Fibroblast of lung (primary cell): ENCODE data around the gene AMFR. TPM values are rescaled to one million over a fixed set of nuclear protein-coding genes. Genes with fewer than 3 reads are reported as not detected.
A peak's percentile ranks its signal among the peaks of the same experiment; 100 is the strongest.

Source experiments
- DNase-seq, 2 donors: peaks; one replicate each; pipeline versions ENCODE4 v3.0.0 to v3.0.0-alpha.2; 2010; ENCODE audit warnings: low read depth in 2 of 2
- H2AFZ ChIP-seq: 2 replicates; pipeline ENCODE4 v1.5.1; 2012; ENCODE audit warnings: low read length, control low read depth, inconsistent platforms
- H3K27ac ChIP-seq: 2 replicates; pipeline ENCODE4 v1.5.1; 2011; ENCODE audit warnings: low read length, control low read depth; ENCODE audit not compliant: insufficient read depth
- H3K27me3 ChIP-seq: 2 replicates; pipeline ENCODE4 v1.5.1; 2011; ENCODE audit warnings: mild to moderate bottlenecking, low read length; ENCODE audit not compliant: control insufficient read depth, insufficient read depth
- H3K36me3 ChIP-seq: 2 replicates; pipeline ENCODE4 v1.5.1; 2011; ENCODE audit warnings: low read length; ENCODE audit not compliant: control insufficient read depth, insufficient read depth
- H3K4me1 ChIP-seq: 2 replicates; pipeline ENCODE4 v1.5.1; 2011; ENCODE audit warnings: low read length; ENCODE audit not compliant: control insufficient read depth, insufficient read depth; ENCODE audit errors: extremely low read depth
- H3K4me2 ChIP-seq: 2 replicates; pipeline ENCODE4 v1.5.1; 2011; ENCODE audit warnings: low read length, control low read depth; ENCODE audit not compliant: insufficient read depth; ENCODE audit errors: extremely low read depth
- H3K4me3 ChIP-seq, 4 experiments: fragments of 200-600 bp in 1 of 4; sonication (generic) in 1 of 4; replicated peaks in 1 of 4; 2 replicates each; pipeline ENCODE4 v1.5.1; 2011 to 2016; ENCODE audit warnings: low read length in 4 of 4, low read depth in 3 of 4, mild to moderate bottlenecking in 3 of 4, control low read depth in 2 of 4, inconsistent platforms in 1 of 4, mixed read lengths in 1 of 4; ENCODE audit not compliant: insufficient read depth in 1 of 4; ENCODE audit errors: control extremely low read depth in 1 of 4
- H3K79me2 ChIP-seq: 2 replicates; pipeline ENCODE4 v1.5.1; 2012; ENCODE audit warnings: mild to moderate bottlenecking, low read length, inconsistent platforms; ENCODE audit not compliant: control insufficient read depth, insufficient read depth
- H3K9ac ChIP-seq: 2 replicates; pipeline ENCODE4 v1.5.1; 2011; ENCODE audit warnings: mild to moderate bottlenecking, low read length, control low read depth; ENCODE audit not compliant: insufficient read depth
- H3K9me3 ChIP-seq: 2 replicates; pipeline ENCODE4 v1.5.1; 2012; ENCODE audit warnings: low read depth, low read length; ENCODE audit not compliant: control insufficient read depth, insufficient read depth
- H4K20me1 ChIP-seq: 2 replicates; pipeline ENCODE4 v1.5.1; 2011; ENCODE audit warnings: low read length; ENCODE audit not compliant: control insufficient read depth, insufficient read depth; ENCODE audit errors: extremely low read depth
- CTCF ChIP-seq, 2 donors: IDR thresholded peaks in 1 of 2; conservative IDR thresholded peaks in 1 of 2; 1 replicate in 1 of 2; 2 replicates in 1 of 2; pipeline ENCODE4 v1.5.1; 2011 to 2012; ENCODE audit warnings: low read length in 2 of 2, control low read depth in 1 of 2, inconsistent platforms in 1 of 2, low read depth in 1 of 2, mild to moderate bottlenecking in 1 of 2
- EZH2 ChIP-seq: IDR thresholded peaks from 2 replicates; pipeline ENCODE4 v1.5.1; 2012; ENCODE audit warnings: low read length, control low read depth, mild to moderate bottlenecking; ENCODE audit errors: missing control alignments
- polyA plus RNA-seq, 2 donors: library from polyadenylated mRNA; depleted of rRNA in 1 of 2; stranded (reverse) in 1 of 2; unstranded in 1 of 2; fragments of >200 nt; gene quantifications; 2 replicates each; pipeline ENCODE4 v1.2.1, GENCODE V29; 2011 to 2012; ENCODE audit warnings: missing spikeins in 1 of 2
- total RNA-seq: library from RNA; depleted of rRNA; stranded (reverse); fragments of >200 nt; gene quantifications from 2 replicates; pipeline ENCODE4 v1.2.1, GENCODE V29; 2014

Gene AMFR
- total and polyA plus RNA-seq, 2 donors (not counting 1 experiment from before 2014, with no cell fraction given): 75.9 to 413 TPM

- Histone ChIP-seq H3K27me3 (no peaks in the 10 kb centered on the region), H3K36me3 (no peaks in the 10 kb centered on the region), H3K9me3 (no peaks in the 10 kb centered on the region), H3K4me1 (peaks cover 2% of the 10 kb centered on the region), H2AFZ (no peak overlapping the region), H3K27ac (no peak overlapping the region), H3K4me2 (no peak overlapping the region), H3K4me3 (no peak overlapping the region), H4K20me1 (no peaks in the 10 kb centered on the region), H3K79me2 (no peaks in the 10 kb centered on the region), H3K9ac (no peak overlapping the region)
- no peak for TF ChIP-seq EZH2
- no peak for TF ChIP-seq CTCF (conservative IDR thresholded peaks at IDR 0.05 in 1 of 2, IDR thresholded peaks at IDR 0.05 in 1 of 2; ENCODE audit: low read depth in 1 of 2, low read length in 2 of 2)
- DNase-seq: no peak
Measured at GRCh38 chr16:56334761-56335160, 90.6 kb downstream of the AMFR start.

GRCh38 chr16:56332464-56333079, 92.8 kb downstream of the AMFR start:
- DNase-seq: peak; percentile 38 to 62
- H3K4me2 ChIP-seq: no peak overlapping the region
- H2AFZ ChIP-seq: peak overlapping the region; percentile 19

GRCh38 chr16:56331915-56332314, 93.4 kb downstream of the AMFR start:
- H4K20me1 ChIP-seq: no peaks in the 10 kb centered on the region
- H3K27me3 ChIP-seq: peaks cover 2% of the 10 kb centered on the region
- H3K4me2 ChIP-seq: no peak overlapping the region
- peaks cover 2% of the 10 kb centered on the region for H3K4me1 ChIP-seq
- no peak overlapping the region for H3K9ac ChIP-seq
- H2AFZ ChIP-seq: no peak overlapping the region
- H3K27ac ChIP-seq: no peak overlapping the region
- DNase-seq: no peak
- H3K79me2 ChIP-seq: no peaks in the 10 kb centered on the region
- H3K4me3 ChIP-seq: no peak overlapping the region
- no peaks in the 10 kb centered on the region for H3K9me3 ChIP-seq
- H3K36me3 ChIP-seq: no peaks in the 10 kb centered on the region
- TF ChIP-seq EZH2: no peak
- no peak for TF ChIP-seq CTCF (conservative IDR thresholded peaks at IDR 0.05 in 1 of 2, IDR thresholded peaks at IDR 0.05 in 1 of 2; ENCODE audit: low read depth in 1 of 2, low read length in 2 of 2)

More at GRCh38 chr16:56332464-56333079, 92.8 kb downstream of the AMFR start:
- Histone ChIP-seq H3K79me2 (no peaks in the 10 kb centered on the region), H3K9ac (no peak overlapping the region), H3K27ac (no peak overlapping the region), H4K20me1 (no peaks in the 10 kb centered on the region), H3K4me1 (peaks cover 2% of the 10 kb centered on the region), H3K27me3 (no peaks in the 10 kb centered on the region), H3K36me3 (no peaks in the 10 kb centered on the region), H3K9me3 (no peaks in the 10 kb centered on the region), H3K4me3 (no peak overlapping the region)
- TF ChIP-seq CTCF (conservative IDR thresholded peaks at IDR 0.05 in 1 of 2, IDR thresholded peaks at IDR 0.05 in 1 of 2; ENCODE audit: low read depth in 1 of 2, low read length in 2 of 2) (peak; percentile 22 to 38), EZH2 (no peak)
